COR-L47 (cell line): ENCODE results near the gene MTUS2.

Experiments
- DNase-seq: peaks from one replicate; lab custom pipeline; 2025; lab: John Stamatoyannopoulos, UW

MTUS2 gene

DNA sequence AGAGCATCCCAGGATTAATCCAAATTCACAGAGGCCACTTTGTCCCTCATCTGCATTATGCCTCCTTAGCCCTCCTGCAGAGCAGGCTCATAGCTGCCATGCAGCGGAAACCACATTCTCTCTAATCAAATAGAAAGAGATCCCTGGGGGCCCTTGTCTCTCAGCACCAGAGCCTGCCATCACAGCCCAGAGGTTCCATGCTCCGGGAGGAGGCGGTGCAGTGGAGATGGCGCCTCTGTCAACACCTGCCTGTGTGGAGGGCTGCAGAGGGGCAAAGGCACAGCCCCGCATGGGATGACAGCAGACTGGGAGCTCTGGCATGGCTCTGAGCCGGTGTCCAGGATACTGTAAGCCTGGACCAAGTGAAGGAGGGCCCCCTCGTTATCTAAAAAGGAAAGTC, 664.1 kb downstream of the MTUS2 start:
- DNase-seq = no peak

DNA sequence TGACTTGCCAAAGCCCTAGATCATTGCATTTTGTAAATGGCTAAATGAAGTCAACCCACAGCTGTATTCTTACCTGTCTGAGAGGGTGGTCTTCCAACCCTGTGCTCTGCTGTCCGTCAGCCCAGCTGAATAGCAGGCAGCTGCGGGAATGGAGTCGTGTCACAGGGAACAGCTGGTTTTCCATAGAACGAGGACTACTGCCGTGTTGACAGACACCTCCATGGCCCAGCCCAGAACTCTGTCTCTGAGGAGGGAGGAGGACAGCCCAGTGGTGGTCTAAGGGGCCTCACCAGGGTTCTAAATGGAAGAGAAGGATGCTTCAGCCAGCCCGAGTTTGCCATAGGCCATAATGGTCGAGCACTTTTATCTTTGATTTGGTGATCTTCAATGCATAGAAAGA, 664.7 kb downstream of the MTUS2 start:
- DNase-seq = no peak

DNA sequence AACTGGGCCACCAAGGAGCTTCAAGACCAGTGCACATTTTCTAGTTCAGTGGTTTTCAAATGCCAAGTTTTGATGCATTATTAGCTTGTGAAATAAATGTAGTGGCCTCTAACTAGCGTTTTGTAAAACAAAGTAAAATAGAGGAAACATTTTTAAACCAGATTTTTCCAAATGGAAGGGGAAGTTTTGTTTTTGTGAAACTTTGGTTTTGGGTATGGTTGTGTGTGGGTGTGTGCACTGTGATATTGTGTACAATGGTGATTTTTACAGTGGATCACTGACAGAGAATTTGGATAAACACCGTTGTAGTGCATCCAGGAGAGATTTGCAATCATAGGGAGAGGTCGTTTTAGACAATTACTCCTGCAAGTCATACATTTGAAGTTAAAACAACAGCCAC, 666.4 kb downstream of the MTUS2 start:
- DNase-seq = no peak

DNA sequence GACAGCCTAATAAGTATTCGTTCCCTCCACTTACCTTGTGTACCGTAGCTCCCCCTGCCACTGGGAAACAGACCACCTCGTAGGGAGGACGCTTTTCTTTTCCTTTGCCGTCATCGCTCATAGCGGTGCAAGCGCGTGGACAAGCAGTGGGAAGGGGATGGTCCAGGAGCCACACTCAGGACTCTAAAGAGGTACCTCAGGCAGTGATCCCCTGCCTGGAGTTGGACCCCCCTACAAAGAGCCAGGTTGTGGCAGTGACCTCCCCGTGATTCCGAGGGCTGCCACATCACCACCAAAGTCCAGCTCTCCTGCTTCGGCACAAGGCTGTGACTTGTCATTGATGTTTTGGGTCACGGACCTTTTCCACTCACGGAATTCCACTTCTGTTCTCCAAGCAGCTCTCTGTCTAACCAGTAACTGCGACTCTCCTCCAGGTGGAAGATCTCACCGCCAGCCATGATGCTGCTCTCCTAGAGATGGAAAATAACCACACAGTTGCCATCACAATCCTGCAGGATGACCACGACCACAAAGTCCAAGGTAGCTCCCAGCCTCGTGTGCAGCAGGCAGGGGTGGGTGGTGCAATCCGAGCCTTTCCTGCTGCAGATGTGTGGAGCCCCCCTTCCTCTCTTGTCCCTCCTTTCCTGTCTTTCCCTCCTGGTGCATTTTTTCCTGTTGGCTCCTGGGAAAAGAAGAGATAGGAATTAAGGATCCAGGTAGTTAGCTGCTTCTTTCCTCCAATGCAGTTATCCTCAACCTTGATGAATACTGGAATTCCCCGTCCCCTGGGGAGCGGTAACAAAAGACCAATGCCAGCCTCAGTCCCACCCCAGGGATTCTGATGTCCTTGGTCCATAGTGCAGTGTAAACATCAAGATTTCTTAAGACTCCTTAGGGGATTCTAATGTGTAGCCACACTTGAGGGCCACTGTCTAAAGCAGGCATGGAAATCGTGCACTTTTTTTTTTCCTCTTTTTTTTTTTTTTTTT, 667.6 kb downstream of the MTUS2 start:
- no peak for DNase-seq

DNA sequence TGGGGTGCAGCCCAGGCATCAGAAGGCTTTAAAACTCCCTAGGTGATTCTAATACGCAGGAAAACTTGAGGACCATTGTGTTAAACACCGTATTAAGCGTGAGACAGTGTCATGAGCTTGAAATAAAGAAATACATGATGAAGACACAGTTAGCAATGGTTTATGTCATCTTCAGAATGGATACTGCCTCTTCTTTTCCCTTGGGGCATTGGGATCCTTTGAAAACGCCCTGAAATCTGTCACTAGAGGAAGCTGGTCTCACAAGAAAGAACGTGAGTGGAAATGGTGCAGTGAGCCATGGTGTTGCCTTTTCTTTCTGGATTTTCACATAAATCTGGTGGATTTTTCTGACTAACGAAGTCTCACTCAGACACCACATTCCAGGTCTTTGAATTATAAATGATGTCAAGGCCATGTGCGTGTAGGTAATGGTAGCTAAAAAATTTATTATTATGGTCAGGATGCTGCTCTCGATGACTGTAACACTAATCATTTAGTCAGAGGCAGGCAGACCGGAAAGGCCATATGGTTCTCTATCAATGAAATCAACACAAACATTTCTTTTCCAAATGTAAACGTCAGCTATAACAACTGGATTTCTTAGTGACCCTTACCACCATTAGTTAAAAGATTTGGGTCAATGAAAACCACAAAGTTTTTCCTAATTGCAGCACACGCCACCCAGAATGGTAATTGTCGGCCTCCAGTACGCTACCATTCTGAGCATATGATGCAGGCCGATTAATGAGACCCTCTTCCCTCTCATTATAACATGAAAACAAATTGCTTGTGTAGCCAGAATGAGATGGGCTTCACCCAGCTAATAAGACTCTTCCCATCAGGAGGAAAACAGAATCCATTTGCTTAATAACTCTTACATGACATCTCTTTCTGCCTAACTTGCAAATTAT, 669.8 kb downstream of the MTUS2 start:
- no peak for DNase-seq

DNA sequence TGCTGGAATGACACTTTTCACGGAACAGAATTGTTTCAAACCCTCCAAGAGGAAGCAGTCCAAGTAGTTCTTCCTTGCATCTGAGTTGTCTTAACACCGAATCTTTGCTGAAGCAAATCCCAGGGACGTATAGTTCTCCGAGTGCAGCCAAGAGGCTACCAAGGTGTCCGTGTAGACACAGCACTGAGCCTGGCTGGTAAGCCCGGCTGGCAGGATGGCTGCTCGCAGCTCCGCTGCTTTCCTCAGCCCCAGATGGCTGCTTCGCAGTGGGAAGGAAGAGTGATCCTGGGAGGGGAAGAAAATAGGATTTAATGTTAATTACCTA, 670.4 kb downstream of the MTUS2 start:
- no peak for DNase-seq

DNA sequence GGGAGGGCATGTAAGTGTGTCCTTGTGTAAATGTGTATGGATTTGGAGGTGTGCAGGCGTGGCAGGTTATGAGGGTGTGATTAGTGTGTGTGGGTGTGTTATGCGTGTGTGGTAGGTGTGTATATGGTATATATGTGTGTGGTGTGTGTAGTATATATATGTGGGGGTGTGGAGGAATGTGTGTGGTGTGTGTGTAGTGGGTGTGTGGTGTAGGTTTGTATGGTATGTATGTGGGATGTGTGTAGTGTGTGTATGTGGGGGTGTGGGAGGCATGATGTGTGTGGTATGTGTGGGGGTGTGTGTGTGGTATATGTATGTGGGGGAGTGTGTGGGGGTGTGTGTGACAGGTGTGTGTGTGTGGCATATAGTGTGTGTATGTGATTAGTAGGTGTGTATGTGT, 671.1 kb downstream of the MTUS2 start:
- no peak for DNase-seq

DNA sequence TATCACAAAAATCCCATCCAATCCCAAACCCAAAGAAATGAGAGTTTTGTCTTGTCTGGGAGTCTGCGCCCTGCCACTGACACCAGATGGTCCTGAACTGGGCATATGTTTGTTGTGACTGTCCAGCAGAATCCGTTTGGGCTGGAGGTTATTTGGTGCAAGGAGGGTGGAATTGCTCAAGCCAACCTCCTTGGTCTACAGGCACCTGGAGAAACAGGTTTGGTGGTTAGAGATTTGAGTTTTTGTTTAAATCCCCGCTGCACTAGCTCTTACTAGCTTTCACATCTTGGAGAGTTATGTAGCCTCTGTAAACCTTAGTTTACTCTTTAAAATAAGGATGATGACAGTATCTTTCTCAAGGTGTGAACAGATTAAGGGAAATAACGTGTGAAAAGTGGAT, 673.7 kb downstream of the MTUS2 start:
- no peak for DNase-seq

DNA sequence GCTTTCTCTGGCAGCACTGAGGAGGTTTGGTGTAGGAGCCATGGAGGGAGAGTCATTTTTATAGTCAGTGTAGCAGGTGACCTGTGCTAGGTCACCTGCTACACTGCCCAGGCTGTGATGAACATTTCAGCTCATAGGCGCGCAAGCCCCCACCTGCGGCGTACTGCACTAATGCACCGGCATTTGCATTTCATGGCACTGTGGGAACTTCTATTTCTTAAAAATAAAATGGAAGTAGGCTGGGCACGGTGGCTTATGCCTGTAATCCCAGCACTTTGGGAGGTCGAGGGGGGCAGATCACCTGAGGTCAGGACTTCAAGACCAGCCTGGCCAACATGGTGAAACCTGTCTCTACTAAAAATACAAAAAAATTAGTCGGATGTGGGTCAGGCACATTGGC, 674.4 kb downstream of the MTUS2 start:
- DNase-seq = no peak

DNA sequence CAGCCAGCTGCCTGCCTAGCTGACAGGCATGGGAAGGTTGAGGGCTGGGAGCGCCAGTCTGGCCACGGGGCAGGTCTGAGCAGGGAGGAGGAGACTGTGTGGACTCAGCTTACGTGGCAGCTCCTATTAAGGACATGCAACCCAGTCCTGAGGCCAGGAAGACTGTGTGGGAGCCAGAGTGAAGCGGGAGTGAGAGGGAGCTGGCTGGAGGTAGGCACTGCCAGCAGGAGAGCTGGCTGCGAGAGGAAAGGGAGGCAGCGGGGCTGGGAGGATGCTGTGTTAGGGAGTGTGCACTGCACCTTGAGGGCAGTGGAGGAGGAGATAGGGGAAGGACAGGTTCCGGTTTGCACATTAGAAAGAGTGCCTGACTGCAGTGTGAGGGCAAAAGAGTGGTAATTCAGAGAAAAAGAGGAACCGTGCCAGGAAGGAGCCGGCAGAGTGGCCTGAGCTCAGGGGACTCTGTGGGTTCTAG, 676.1 kb downstream of the MTUS2 start:
- DNase-seq = no peak

DNA sequence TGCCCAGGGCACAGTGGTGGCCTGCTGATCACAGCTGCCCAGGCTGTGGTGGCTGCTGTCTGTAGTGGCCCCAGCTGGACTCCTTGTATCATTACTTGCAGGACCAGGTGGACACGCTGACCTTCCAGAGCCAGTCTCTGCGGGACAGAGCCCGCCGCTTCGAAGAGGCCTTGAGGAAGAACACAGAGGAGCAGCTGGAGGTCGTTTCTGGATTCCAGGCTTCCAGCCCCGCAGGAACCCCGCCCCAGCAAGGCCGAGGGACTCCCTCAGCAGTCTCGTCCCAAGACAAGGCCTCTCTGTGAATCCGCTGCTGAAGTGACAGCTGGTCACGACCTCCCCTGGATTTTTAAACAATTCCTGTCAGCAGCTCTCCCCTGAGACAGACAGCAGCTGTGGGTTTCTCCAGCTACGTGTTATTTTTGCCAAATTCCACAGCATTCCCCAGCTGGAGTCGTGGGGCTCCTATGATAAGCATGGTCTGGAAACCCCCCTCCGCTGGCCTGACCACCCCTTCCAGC, 677.1 kb downstream of the MTUS2 start:
- DNase-seq = no peak

DNA sequence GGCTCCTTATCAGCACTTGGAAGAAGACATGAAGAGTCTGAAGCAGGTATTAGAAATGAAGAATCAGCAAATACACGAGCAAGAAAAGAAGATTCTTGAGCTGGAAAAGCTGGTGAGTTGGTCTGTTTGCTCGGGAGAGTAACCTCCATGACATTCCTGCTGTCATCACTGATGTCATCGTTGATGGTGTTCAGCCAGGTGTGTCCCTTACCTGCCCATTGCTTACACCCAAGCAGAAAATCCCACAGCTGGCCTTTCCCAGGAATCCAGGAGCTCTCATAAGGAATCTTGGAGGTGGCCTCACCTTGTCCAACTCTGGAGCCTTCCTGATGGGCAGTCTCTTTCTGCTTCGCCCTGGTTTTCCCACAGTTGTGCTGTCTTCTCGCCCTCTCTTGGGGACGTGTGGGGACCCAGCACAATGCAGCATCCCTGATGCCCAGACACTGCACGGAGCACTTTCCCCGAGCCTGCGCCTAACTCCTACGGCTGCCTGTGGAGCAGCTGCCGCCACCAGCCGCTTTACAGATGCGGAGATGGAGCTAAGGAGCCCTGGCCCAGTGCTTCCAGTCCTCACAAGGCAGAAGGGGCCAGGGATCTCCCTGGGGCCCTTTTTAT, 678.4 kb downstream of the MTUS2 start:
- no peak for DNase-seq

DNA sequence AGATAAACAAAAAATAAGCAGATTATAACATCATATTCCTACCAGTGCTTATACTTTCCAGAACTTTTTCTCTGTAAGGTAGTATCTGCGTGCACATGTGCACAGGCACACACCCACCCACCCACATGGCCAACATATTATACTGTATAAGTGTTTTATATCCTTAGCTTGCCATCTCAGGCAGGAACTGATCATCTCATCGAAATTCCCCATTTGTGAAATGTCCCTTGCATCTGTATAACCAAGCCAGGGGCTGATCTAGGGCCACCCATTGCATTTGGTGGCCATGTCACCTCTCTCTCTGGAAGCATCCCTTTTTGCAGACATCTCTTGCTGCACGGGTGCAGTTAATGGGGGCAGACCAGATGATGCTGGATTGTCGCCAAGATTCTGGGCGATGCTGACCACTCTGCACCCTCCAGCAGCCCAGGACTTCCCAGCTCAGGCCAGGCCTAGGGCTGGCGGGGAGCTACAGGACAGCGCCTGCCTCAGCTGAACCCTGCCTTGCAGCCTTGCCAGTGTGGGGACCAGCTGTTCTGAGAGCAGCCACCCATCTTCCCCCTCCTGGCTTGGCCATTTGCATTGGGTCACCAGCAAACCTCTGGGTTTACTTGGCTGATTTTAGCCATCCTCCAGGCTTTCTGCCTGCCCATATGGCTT, 679.5 kb downstream of the MTUS2 start:
- no peak for DNase-seq

DNA sequence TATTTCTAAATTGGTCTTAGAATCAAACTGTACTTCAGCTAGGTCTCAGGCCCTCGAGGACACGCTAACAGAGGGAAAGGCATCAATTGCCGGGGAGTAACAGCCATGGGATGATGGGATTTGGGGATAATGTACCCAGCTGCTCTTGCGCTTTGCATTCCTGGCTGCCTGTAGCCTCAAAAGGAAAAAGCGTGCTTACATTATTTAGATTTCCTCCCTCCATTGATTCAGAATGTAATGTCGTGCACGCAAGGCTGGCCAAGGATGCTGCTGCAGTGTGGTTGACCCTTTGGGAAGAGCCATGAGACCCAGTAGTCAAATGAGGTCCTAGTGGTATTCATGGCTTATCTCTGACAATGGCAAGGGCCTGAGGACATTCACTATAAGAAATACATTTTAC, 680.2 kb downstream of the MTUS2 start:
- no peak for DNase-seq

DNA sequence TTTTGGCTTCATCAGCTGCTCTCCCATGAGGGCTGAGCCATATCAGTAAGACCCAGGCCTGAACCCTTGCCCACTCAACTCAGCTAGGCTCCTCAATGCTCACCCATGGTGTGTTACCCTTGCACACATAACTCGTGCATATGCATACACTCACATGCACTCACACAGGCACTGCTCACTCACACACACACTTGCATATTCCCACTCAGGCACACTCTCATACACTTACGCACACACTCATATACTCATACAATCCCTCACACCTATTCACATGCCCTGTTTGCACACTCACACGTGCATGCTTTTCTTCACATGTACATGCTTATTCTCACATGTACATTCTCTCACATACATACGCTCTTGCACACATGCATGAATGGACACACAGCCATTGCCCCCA, 681.5 kb downstream of the MTUS2 start:
- no peak for DNase-seq

DNA sequence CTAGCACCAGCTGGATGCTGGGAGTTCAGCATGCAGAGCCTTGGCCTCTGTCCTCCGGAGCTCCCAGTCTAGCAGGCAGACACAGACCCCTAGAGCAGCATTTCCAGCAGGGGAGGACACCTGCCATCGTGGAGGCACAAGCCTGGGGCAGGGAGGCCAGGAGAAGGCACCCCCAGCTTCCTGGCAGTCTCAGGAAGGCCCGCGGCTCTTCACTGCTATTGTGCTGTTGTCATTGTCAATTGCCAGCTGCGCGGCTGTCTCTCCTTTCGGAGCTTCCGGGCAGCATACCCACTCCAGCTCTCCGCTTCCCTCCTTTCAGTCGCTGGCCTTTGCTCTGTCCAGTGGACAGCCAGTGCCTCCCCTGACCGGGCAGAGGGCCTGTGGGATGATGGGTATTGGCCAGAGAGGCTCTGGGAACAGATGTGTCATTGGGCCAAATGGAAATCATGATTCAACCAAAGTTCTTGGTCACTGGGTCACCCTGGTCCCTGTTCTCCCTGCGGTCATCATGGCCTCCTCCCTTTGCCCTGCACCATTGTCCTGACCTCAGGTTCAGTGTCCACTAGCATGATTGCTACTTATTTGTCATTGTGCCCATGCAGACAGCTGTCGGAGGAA, 682.4 kb downstream of the MTUS2 start:
- no peak for DNase-seq

DNA sequence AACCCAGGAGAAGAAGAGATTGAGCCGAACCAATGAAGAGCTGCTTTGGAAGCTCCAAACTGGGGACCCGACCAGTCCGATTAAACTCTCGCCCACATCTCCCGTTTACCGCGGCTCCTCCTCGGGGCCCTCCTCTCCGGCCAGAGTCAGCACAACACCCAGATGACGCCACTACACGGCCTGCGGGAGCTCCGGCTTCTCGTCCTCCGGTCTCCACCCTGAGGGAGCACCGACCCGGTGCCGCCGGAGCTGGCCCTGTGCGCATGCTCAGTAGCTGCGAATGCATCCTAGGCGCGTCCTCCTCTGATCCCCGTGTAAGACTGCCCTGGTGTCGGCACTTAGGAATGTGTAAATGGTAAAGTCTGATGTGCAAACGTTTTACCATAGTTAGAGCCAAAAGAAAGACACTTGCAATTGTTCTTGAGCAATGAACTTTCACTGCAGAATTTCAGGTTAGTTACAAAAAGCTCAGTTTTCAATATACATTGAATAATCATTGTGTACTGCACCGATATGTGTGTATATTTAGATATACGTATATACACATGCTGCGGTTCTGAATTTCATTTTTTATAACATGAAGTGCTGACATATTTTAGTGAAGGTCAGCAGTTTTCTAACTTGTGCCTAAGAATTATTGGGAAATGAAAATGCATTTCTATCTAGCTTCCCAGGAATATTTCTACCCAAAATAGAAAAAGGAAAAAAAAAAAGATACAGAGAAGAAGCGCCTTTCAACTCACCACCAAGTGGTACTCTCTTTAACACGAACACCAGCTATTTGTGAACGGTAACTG, 683.1 kb downstream of the MTUS2 start:
- no peak for DNase-seq

DNA sequence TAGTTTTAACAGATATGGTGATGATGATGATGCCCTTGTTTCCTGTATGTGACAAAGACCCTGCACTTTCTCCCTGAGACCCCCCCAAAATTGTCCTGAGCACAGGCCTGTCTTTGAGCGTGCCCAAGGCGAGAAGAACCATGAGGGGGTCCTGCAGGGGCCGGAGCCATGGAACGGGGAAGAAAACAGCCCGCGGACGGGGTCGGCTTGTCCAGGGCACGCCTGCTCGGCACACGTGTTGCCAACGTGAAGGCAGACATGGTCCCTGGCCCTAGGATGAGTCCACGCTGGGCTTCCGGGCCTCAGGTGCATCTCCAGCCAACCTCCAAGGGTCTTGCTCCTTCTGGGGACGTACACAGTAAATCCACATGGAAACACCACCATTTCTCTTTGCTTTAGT, 684.6 kb downstream of the MTUS2 start:
- no peak for DNase-seq

DNA sequence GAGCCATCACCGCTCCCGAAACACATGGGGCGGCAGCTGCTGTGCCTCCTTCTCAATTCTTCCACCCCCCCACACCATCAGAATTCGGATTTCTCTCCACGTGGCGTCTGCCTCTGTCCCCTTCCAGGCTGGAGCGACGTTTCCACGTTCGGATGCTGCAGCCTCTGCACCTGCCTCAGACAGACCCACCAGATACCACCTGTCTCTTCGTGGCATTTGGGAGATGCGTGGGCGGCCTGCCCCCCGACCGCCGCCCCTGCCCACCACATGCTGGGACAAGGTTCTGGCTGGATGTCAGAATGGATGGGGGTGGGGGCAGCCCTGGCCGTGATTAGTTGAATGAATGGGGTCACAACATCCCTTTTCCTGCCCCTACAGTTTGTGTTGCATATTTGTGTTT, 685.4 kb downstream of the MTUS2 start:
- no peak for DNase-seq

DNA sequence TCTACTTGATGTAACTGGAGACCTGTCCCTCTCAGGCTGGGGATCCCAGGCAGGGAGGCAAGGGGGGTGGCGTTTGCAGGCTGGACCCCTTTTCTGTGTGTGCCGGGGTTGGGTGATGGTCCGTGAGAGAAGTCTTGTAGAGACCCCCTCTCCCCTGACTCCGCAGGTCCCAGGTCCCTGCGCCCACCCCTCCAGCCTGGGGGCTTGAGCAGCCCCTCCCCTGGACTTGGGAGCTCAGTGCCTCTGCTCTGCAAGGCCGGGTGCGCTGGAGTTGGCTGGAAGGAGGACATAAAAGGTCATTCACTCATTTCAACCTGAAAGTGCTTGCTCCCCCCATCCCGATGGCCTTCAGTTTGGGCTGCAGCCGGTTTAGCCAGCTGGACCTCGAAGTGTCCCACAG, 685.8 kb downstream of the MTUS2 start:
- DNase-seq = no peak
